HepG2 (cell line): ENCODE data around the gene IZUMO4. TPM values are rescaled to one million over a fixed set of nuclear protein-coding genes. Genes with fewer than 3 reads are reported as not detected.

Source experiments
- ATRX ChIP-seq: sonication (generic); formaldehyde crosslinking; IDR thresholded peaks from 2 replicates; pipeline ENCODE4 v1.4.0; 2020; ENCODE audit warnings: missing genetic modification reagents, borderline replicate concordance
- BCLAF1 ChIP-seq: fragments of 450-650 bp; IDR thresholded peaks from 2 replicates; pipeline ENCODE4 v1.6.1; 2017; ENCODE audit warnings: mild to moderate bottlenecking
- CHCHD3 ChIP-seq: sonication (generic); formaldehyde crosslinking; IDR thresholded peaks from 2 replicates; pipeline ENCODE4 v1.8.0; 2022; ENCODE audit warnings: mild to moderate bottlenecking, missing genetic modification reagents, moderate library complexity
- FOXM1 ChIP-seq: sonication (generic); formaldehyde crosslinking; IDR thresholded peaks from 2 replicates; pipeline ENCODE4 v1.5.0; 2020; ENCODE audit warnings: missing genetic modification reagents
- HNRNPUL1 ChIP-seq: fragments of 200-400 bp; formaldehyde crosslinking; IDR thresholded peaks from 2 replicates; pipeline ENCODE4 v1.6.1; 2017; ENCODE audit warnings: low read depth, mild to moderate bottlenecking, low read length, moderate library complexity
- KDM5A ChIP-seq: fragments of 200-600 bp; sonication (generic); IDR thresholded peaks from 2 replicates; pipeline ENCODE4 v1.7.0; 2018; ENCODE audit warnings: antibody characterized with exemption, mild to moderate bottlenecking, low read length, borderline replicate concordance
- KMT2B ChIP-seq: IDR thresholded peaks from 2 replicates; pipeline ENCODE4 v1.6.1; 2016; ENCODE audit warnings: missing genetic modification reagents, missing compliant biosample characterization
- MAX ChIP-seq: IDR thresholded peaks from 2 replicates; pipeline ENCODE4 v1.6.1; 2012; ENCODE audit warnings: inconsistent platforms
- MBNL3 ChIP-seq: fragments of 250-450 bp; sonication (Bioruptor Pico); conservative IDR thresholded peaks from 2 replicates; pipeline ENCODE4 v1.8.0; 2022; ENCODE audit warnings: mild to moderate bottlenecking, inconsistent platforms
- MIER2 ChIP-seq: IDR thresholded peaks from 2 replicates; pipeline ENCODE4 v1.6.1; 2016; ENCODE audit warnings: missing biosample characterization, missing genetic modification reagents
- MXD1 ChIP-seq: sonication (generic); formaldehyde crosslinking; IDR thresholded peaks from 2 replicates; pipeline ENCODE4 v1.4.0; 2020; ENCODE audit warnings: mild to moderate bottlenecking, missing genetic modification reagents
- TP53 ChIP-seq: sonication (generic); formaldehyde crosslinking; conservative IDR thresholded peaks from 2 replicates; pipeline ENCODE4 v1.4.0; 2020; ENCODE audit warnings: missing genetic modification reagents
- ZC3H13 ChIP-seq: sonication (generic); formaldehyde crosslinking; IDR thresholded peaks from 2 replicates; pipeline ENCODE4 v1.8.1; 2023; ENCODE audit warnings: mild to moderate bottlenecking, missing genetic modification reagents, moderate library complexity
- ZFP41 ChIP-seq: sonication (generic); formaldehyde crosslinking; IDR thresholded peaks from 2 replicates; pipeline ENCODE4 v1.4.0; 2020; ENCODE audit warnings: mild to moderate bottlenecking, missing genetic modification reagents, borderline replicate concordance
- ZNF33A ChIP-seq: sonication (generic); formaldehyde crosslinking; IDR thresholded peaks from 2 replicates; pipeline ENCODE4 v1.5.1; 2020; ENCODE audit warnings: missing genetic modification reagents, mild to moderate bottlenecking, moderate library complexity, borderline replicate concordance
- ZNF546 ChIP-seq: sonication (generic); formaldehyde crosslinking; conservative IDR thresholded peaks from 2 replicates; pipeline ENCODE4 v1.8.1; 2023; ENCODE audit warnings: mild to moderate bottlenecking, missing genetic modification reagents
- ZNF580 ChIP-seq: IDR thresholded peaks from 2 replicates; pipeline ENCODE4 v1.6.1; 2016; ENCODE audit warnings: low read depth, borderline replicate concordance
- ZNF605 ChIP-seq: sonication (generic); formaldehyde crosslinking; IDR thresholded peaks from 2 replicates; pipeline ENCODE4 v1.8.0; 2022; ENCODE audit warnings: mild to moderate bottlenecking, missing genetic modification reagents
- ZNF784 ChIP-seq: sonication (generic); formaldehyde crosslinking; IDR thresholded peaks from 2 replicates; pipeline ENCODE4 v1.5.1; 2020; ENCODE audit warnings: missing genetic modification reagents, mild to moderate bottlenecking, borderline replicate concordance
- ZSCAN20 ChIP-seq: sonication (generic); formaldehyde crosslinking; IDR thresholded peaks from 2 replicates; pipeline ENCODE4 v1.4.0; 2020; ENCODE audit warnings: missing genetic modification reagents, mild to moderate bottlenecking, borderline replicate concordance
- polyA plus RNA-seq, 8 experiments: library from polyadenylated mRNA; depleted of rRNA in 3 of 8; stranded (reverse) in 7 of 8; unstranded in 1 of 8; fragments of >200 nt; fragmentation: Illumina TruSeq in 4 of 8; extraction: Trizol in 4 of 8; gene quantifications; 2 replicates each; pipeline versions ENCODE4 v1.2.1 to v1.2.3, GENCODE V29; 2011 to 2016; ENCODE audit warnings: low read depth in 4 of 8, missing spikeins in 1 of 8, mixed read lengths in 1 of 8; ENCODE audit not compliant: insufficient read depth in 1 of 8
- total RNA-seq, 5 experiments: library from RNA; depleted of rRNA; stranded (reverse); fragments of >200 nt; fragmentation: Illumina TruSeq; extraction: Trizol; gene quantifications; 2 replicates each; pipeline ENCODE4 v1.2.3, GENCODE V29; 2016; ENCODE audit warnings: low read depth in 1 of 5
- TF ChIP-seq, protein P1 (sequence below): IDR thresholded peaks from 2 replicates; pipeline ENCODE4 v1.6.1; 2016; ENCODE audit warnings: low read depth, control low read depth
- TF ChIP-seq, protein P2 (sequence below): sonication (generic); formaldehyde crosslinking; IDR thresholded peaks from 2 replicates; pipeline ENCODE4 v1.4.0; 2020; ENCODE audit warnings: missing genetic modification reagents

The IZUMO4 gene
- total and polyA plus RNA-seq, 2 of the 13 experiments (the other 11 are each of a cell fraction or from before 2014, with no cell fraction given) = 0.77 to 3.9 TPM

GRCh38 chr19:2064788-2065524 is 31.8 kb upstream of the IZUMO4 start (continued):
- TF ChIP-seq KDM5A (no peak), MAX (peak; percentile 51), MIER2 (CRISPR knock-in tag) (no peak), ZNF580 (CRISPR knock-in tag) (no peak), ATRX (CRISPR knock-in tag) (no peak), CHCHD3 (CRISPR knock-in tag) (no peak), ZC3H13 (no peak), BCLAF1 (no peak), ZFP41 (no peak), ZNF546 (CRISPR knock-in tag) (no peak), HNRNPUL1 (no peak), FOXM1 (no peak), TP53 (CRISPR knock-in tag) (no peak), ZNF784 (no peak), ZNF33A (CRISPR knock-in tag) (no peak), ZNF605 (CRISPR knock-in tag) (0 out of 2 replicates have a peak, but pooled peaks have one; percentile 15), MBNL3 (no peak), KMT2B (CRISPR knock-in tag) (no peak), MXD1 (CRISPR knock-in tag) (0 out of 2 replicates have a peak, but pooled peaks have one; percentile 57), ZSCAN20 (CRISPR knock-in tag) (no peak)
- TF ChIP-seq, protein P1, sequence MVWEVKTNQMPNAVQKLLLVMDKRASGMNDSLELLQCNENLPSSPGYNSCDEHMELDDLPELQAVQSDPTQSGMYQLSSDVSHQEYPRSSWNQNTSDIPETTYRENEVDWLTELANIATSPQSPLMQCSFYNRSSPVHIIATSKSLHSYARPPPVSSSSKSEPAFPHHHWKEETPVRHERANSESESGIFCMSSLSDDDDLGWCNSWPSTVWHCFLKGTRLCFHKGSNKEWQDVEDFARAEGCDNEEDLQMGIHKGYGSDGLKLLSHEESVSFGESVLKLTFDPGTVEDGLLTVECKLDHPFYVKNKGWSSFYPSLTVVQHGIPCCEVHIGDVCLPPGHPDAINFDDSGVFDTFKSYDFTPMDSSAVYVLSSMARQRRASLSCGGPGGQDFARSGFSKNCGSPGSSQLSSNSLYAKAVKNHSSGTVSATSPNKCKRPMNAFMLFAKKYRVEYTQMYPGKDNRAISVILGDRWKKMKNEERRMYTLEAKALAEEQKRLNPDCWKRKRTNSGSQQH = no peak
- TF ChIP-seq, protein P2, sequence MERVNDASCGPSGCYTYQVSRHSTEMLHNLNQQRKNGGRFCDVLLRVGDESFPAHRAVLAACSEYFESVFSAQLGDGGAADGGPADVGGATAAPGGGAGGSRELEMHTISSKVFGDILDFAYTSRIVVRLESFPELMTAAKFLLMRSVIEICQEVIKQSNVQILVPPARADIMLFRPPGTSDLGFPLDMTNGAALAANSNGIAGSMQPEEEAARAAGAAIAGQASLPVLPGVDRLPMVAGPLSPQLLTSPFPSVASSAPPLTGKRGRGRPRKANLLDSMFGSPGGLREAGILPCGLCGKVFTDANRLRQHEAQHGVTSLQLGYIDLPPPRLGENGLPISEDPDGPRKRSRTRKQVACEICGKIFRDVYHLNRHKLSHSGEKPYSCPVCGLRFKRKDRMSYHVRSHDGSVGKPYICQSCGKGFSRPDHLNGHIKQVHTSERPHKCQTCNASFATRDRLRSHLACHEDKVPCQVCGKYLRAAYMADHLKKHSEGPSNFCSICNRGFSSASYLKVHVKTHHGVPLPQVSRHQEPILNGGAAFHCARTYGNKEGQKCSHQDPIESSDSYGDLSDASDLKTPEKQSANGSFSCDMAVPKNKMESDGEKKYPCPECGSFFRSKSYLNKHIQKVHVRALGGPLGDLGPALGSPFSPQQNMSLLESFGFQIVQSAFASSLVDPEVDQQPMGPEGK (CRISPR knock-in tag) = no peak
